ENCODE results near the gene BMPR1A. TPM values are rescaled to one million over a fixed set of nuclear protein-coding genes. Genes with fewer than 3 reads are reported as not detected.
"Not testable (repeated sequence)": the region's sequence is repeated elsewhere in the genome, so short reads cannot be mapped to it uniquely, and the experiment has no call there.

Gene BMPR1A
- total RNA-seq, 1 experiment from 2014 or later = 72.5 TPM

- no peak for DNase-seq (ENCODE audit: low spot score)
- in situ Hi-C loops (cut with HindIII; ENCODE audit: low sequenced_read_pairs) = no loop called here
These were observed 67.7 kb downstream of the BMPR1A start for GRCh38 chr10:86824151-86824550.

GRCh38 chr10:86825366-86825765, 68.9 kb downstream of the BMPR1A start:
- no peak for DNase-seq (ENCODE audit: low spot score)
- in situ Hi-C loops (cut with HindIII; ENCODE audit: low sequenced_read_pairs) = no loop called here

- in situ Hi-C loops (cut with HindIII; ENCODE audit: low sequenced_read_pairs) = no loop called here
- no peak for DNase-seq (ENCODE audit: low spot score)
These were observed 71.2 kb downstream of the BMPR1A start for GRCh38 chr10:86827639-86828038.

GRCh38 chr10:86828145-86828544, 71.7 kb downstream of the BMPR1A start:
- no peak for DNase-seq (ENCODE audit: low spot score)

GRCh38 chr10:86829472-86829871, 73.1 kb downstream of the BMPR1A start:
- in situ Hi-C loops (cut with HindIII; ENCODE audit: low sequenced_read_pairs) = no loop called here
- DNase-seq (ENCODE audit: low spot score) = no peak

More at GRCh38 chr10:86828145-86828544, 71.7 kb downstream of the BMPR1A start:
- in situ Hi-C loops (cut with HindIII; ENCODE audit: low sequenced_read_pairs) = no loop called here

- in situ Hi-C loops (cut with HindIII; ENCODE audit: low sequenced_read_pairs) = no loop called here
- peak; percentile 19 for DNase-seq (ENCODE audit: low spot score)
These were observed 73.7 kb downstream of the BMPR1A start for GRCh38 chr10:86830043-86830591.

GRCh38 chr10:86833969-86834368, 77.5 kb downstream of the BMPR1A start:
- in situ Hi-C loops (cut with HindIII; ENCODE audit: low sequenced_read_pairs) = no loop called here
- no peak for DNase-seq (ENCODE audit: low spot score)

- no peak for DNase-seq (ENCODE audit: low spot score)
- in situ Hi-C loops (cut with HindIII; ENCODE audit: low sequenced_read_pairs) = no loop called here
These were observed 79.6 kb downstream of the BMPR1A start for GRCh38 chr10:86836044-86836443.

GRCh38 chr10:86837663-86838062, 81.2 kb downstream of the BMPR1A start:
- in situ Hi-C loops (cut with HindIII; ENCODE audit: low sequenced_read_pairs) = no loop called here
- no peak for DNase-seq (ENCODE audit: low spot score)

GRCh38 chr10:86840498-86840897, 84.1 kb downstream of the BMPR1A start:
- DNase-seq (ENCODE audit: low spot score) = no peak
- in situ Hi-C loops (cut with HindIII; ENCODE audit: low sequenced_read_pairs) = no loop called here

- in situ Hi-C loops (cut with HindIII; ENCODE audit: low sequenced_read_pairs) = no loop called here
These were observed 89.7 kb downstream of the BMPR1A start for GRCh38 chr10:86846088-86846487.

GRCh38 chr10:86848747-86849146, 92.3 kb downstream of the BMPR1A start:
- in situ Hi-C loops (cut with HindIII; ENCODE audit: low sequenced_read_pairs) = no loop called here
- no peak for DNase-seq (ENCODE audit: low spot score)

More at GRCh38 chr10:86846088-86846487, 89.7 kb downstream of the BMPR1A start:
- no peak for DNase-seq (ENCODE audit: low spot score)

GRCh38 chr10:86849181-86849894, 92.9 kb downstream of the BMPR1A start:
- in situ Hi-C loops (cut with HindIII; ENCODE audit: low sequenced_read_pairs) = no loop called here
- DNase-seq (ENCODE audit: low spot score) = no peak

GRCh38 chr10:86850481-86850880, 94.1 kb downstream of the BMPR1A start:
- DNase-seq (ENCODE audit: low spot score) = no peak
- in situ Hi-C loops (cut with HindIII; ENCODE audit: low sequenced_read_pairs) = no loop called here

- in situ Hi-C loops (cut with HindIII; ENCODE audit: low sequenced_read_pairs) = no loop called here
- no peak for DNase-seq (ENCODE audit: low spot score)
These were observed 95.1 kb downstream of the BMPR1A start for GRCh38 chr10:86851328-86852207.

GRCh38 chr10:86853582-86853981, 97.2 kb downstream of the BMPR1A start:
- DNase-seq (ENCODE audit: low spot score); in situ Hi-C loops (cut with HindIII; ENCODE audit: low sequenced_read_pairs): not testable (repeated sequence)

GRCh38 chr10:86855513-86855912, 99.1 kb downstream of the BMPR1A start:
- in situ Hi-C loops (cut with HindIII; ENCODE audit: low sequenced_read_pairs) = no loop called here
- DNase-seq (ENCODE audit: low spot score) = no peak

GRCh38 chr10:86856156-86856555, 99.7 kb downstream of the BMPR1A start:
- no peak for DNase-seq (ENCODE audit: low spot score)

GRCh38 chr10:86857128-86857721, 100.8 kb downstream of the BMPR1A start:
- peak; percentile 33 for DNase-seq (ENCODE audit: low spot score)

More at GRCh38 chr10:86856156-86856555, 99.7 kb downstream of the BMPR1A start:
- in situ Hi-C loops (cut with HindIII; ENCODE audit: low sequenced_read_pairs) = no loop called here

GRCh38 chr10:86858011-86858410, 101.6 kb downstream of the BMPR1A start:
- DNase-seq (ENCODE audit: low spot score) = no peak
- in situ Hi-C loops (cut with HindIII; ENCODE audit: low sequenced_read_pairs) = no loop called here

More at GRCh38 chr10:86857128-86857721, 100.8 kb downstream of the BMPR1A start:
- in situ Hi-C loops (cut with HindIII; ENCODE audit: low sequenced_read_pairs) = no loop called here

Data from G401 (cell line).